ENCODE results near the gene RAB31. TPM values are rescaled to one million over a fixed set of nuclear protein-coding genes. Genes with fewer than 3 reads are reported as not detected.

RAB31 gene
- total RNA-seq, 1 experiment from 2014 or later = 9.5 TPM

DNA sequence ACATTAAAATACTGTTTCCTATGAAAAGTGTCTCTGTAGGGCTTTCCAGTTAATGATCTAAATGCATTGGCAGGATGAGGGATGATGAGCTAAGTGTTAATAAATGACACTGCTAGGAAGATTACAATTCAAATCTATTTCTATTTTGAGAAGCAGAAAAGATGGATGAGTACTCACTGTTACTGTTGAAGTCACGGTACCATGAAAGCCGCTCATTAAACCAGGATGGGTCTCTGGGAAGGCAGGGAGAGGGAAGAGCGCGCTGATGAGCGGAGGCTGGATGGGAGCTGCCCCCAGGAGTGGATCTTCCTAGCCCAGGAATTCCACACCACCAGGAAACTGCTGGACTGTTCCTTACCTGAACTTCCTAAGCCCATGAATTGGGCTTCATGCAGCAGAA, 150.5 kb downstream of the RAB31 start:
- BruUV-seq (replicated peaks) = no TSS peak
- intact Hi-C loops (cut with micrococcal nuclease; ENCODE audit: unreplicated experiment) = no loop called here
- Histone ChIP-seq H3K9me3 (no peaks in the 10 kb centered on the region), H3K27me3 (replicated peaks; ENCODE audit: control insufficient read depth, insufficient read depth, low read length) (no peaks in the 10 kb centered on the region), H3K36me3 (ENCODE audit: control insufficient read depth, insufficient read depth, low read length) (no peaks in the 10 kb centered on the region), H3K4me1 (no peaks in the 10 kb centered on the region), H3K4me3 (ENCODE audit: low read depth, low read length) (no peak overlapping the region)
- H3K9me3 Mint-ChIP-seq (ENCODE audit: unreplicated experiment) = no peaks in the 10 kb centered on the region
- H3K36me3 Mint-ChIP-seq (ENCODE audit: insufficient read depth, unreplicated experiment) = peaks cover 5% of the 10 kb centered on the region
- H3K27ac Mint-ChIP-seq (ENCODE audit: unreplicated experiment) = no peak overlapping the region
- H3K4me1 Mint-ChIP-seq (ENCODE audit: low read depth, unreplicated experiment) = no peaks in the 10 kb centered on the region
- H3K4me3 Mint-ChIP-seq (ENCODE audit: unreplicated experiment) = no peak overlapping the region
- DNase-seq = no peak
- H3K27me3 Mint-ChIP-seq (ENCODE audit: insufficient read depth, unreplicated experiment) = no peaks in the 10 kb centered on the region
- CTCF ChIA-PET = no interaction called here
- POLR2A ChIA-PET = no interaction called here
- TF ChIP-seq, protein P1, sequence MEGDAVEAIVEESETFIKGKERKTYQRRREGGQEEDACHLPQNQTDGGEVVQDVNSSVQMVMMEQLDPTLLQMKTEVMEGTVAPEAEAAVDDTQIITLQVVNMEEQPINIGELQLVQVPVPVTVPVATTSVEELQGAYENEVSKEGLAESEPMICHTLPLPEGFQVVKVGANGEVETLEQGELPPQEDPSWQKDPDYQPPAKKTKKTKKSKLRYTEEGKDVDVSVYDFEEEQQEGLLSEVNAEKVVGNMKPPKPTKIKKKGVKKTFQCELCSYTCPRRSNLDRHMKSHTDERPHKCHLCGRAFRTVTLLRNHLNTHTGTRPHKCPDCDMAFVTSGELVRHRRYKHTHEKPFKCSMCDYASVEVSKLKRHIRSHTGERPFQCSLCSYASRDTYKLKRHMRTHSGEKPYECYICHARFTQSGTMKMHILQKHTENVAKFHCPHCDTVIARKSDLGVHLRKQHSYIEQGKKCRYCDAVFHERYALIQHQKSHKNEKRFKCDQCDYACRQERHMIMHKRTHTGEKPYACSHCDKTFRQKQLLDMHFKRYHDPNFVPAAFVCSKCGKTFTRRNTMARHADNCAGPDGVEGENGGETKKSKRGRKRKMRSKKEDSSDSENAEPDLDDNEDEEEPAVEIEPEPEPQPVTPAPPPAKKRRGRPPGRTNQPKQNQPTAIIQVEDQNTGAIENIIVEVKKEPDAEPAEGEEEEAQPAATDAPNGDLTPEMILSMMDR (IDR thresholded peaks at IDR 0.05; ENCODE audit: insufficient read depth in 1 of 2, low read depth in 1 of 2, low read length in 1 of 2, severe bottlenecking in 1 of 2, unreplicated experiment in 1 of 2) = no peak

GRCh38 chr18:9859232-9859631, 151.1 kb downstream of the RAB31 start:
- H3K27me3 Mint-ChIP-seq (ENCODE audit: insufficient read depth, unreplicated experiment) = no peaks in the 10 kb centered on the region
- H3K36me3 Mint-ChIP-seq (ENCODE audit: insufficient read depth, unreplicated experiment) = peaks cover 5% of the 10 kb centered on the region
- ChIA-PET POLR2A (no interaction called here), CTCF (no interaction called here)
- Histone ChIP-seq H3K4me1 (no peaks in the 10 kb centered on the region), H3K36me3 (ENCODE audit: control insufficient read depth, insufficient read depth, low read length) (no peaks in the 10 kb centered on the region), H3K27me3 (replicated peaks; ENCODE audit: control insufficient read depth, insufficient read depth, low read length) (no peaks in the 10 kb centered on the region), H3K4me3 (ENCODE audit: low read depth, low read length) (no peak overlapping the region), H3K9me3 (no peaks in the 10 kb centered on the region)
- no peak for DNase-seq
- intact Hi-C loops (cut with micrococcal nuclease; ENCODE audit: unreplicated experiment) = no loop called here
- no peak overlapping the region for H3K27ac Mint-ChIP-seq (ENCODE audit: unreplicated experiment)
- no peak overlapping the region for H3K4me3 Mint-ChIP-seq (ENCODE audit: unreplicated experiment)
- no peaks in the 10 kb centered on the region for H3K4me1 Mint-ChIP-seq (ENCODE audit: low read depth, unreplicated experiment)
- H3K9me3 Mint-ChIP-seq (ENCODE audit: unreplicated experiment) = no peaks in the 10 kb centered on the region
- TF ChIP-seq, protein P1 (IDR thresholded peaks at IDR 0.05; ENCODE audit: insufficient read depth in 1 of 2, low read depth in 1 of 2, low read length in 1 of 2, severe bottlenecking in 1 of 2, unreplicated experiment in 1 of 2) = no peak
- no TSS peak for BruUV-seq (replicated peaks)

GRCh38 chr18:9860682-9861081, 152.6 kb downstream of the RAB31 start:
- BruUV-seq (replicated peaks) = no TSS peak
- Histone ChIP-seq H3K27me3 (replicated peaks; ENCODE audit: control insufficient read depth, insufficient read depth, low read length) (no peaks in the 10 kb centered on the region), H3K4me1 (no peaks in the 10 kb centered on the region), H3K36me3 (ENCODE audit: control insufficient read depth, insufficient read depth, low read length) (no peaks in the 10 kb centered on the region), H3K4me3 (ENCODE audit: low read depth, low read length) (no peak overlapping the region), H3K9me3 (peaks cover 4% of the 10 kb centered on the region)
- Mint-ChIP-seq H3K27me3 (ENCODE audit: insufficient read depth, unreplicated experiment) (no peaks in the 10 kb centered on the region), H3K4me3 (ENCODE audit: unreplicated experiment) (no peak overlapping the region), H3K27ac (ENCODE audit: unreplicated experiment) (no peak overlapping the region), H3K9me3 (ENCODE audit: unreplicated experiment) (peaks cover 6% of the 10 kb centered on the region), H3K36me3 (ENCODE audit: insufficient read depth, unreplicated experiment) (peaks cover 9% of the 10 kb centered on the region), H3K4me1 (ENCODE audit: low read depth, unreplicated experiment) (no peaks in the 10 kb centered on the region)
- ChIA-PET POLR2A (no interaction called here), CTCF (interaction anchor here (0.6 kb wide), 1 partner anchor 489 kb away, joined by 4 read pairs; no protein-coding TSS in a partner anchor)
- intact Hi-C loops (cut with micrococcal nuclease; ENCODE audit: unreplicated experiment) = no loop called here
- TF ChIP-seq, protein P1 (IDR thresholded peaks at IDR 0.05; ENCODE audit: insufficient read depth in 1 of 2, low read depth in 1 of 2, low read length in 1 of 2, severe bottlenecking in 1 of 2, unreplicated experiment in 1 of 2) = no peak
- no peak for DNase-seq
